ENCODE data around the gene SYT9.

Gene SYT9

GRCh38 chr11:7457211-7457610 is 205.5 kb downstream of the SYT9 start:
- no peak for DNase-seq (ENCODE audit: low read depth in 3 of 3, low spot score in 1 of 3)

- no peak for DNase-seq (ENCODE audit: low read depth in 3 of 3, low spot score in 1 of 3)
Observed at GRCh38 chr11:7462706-7463105, 211.0 kb downstream of the SYT9 start.

DNA sequence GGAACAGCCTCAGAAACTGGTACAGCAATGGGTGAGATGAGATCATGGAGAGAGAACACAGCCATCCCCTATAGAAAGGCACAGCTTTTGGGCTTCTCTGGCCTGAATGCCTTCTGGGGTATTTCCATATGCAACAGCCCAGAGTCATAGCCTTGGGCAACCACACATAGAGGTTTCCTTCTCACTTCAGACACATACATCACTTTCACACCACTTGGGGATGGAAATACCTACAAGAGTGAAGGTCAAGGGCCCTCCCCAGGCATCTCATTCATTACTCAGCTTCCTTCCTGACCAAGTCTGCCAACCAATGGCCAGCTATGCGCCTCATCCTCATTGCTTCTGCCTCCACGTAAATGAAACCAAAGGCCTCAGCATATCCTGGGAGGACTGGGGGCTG is 215.9 kb downstream of the SYT9 start:
- DNase-seq (ENCODE audit: low read depth in 3 of 3, low spot score in 1 of 3), result no peak

DNA sequence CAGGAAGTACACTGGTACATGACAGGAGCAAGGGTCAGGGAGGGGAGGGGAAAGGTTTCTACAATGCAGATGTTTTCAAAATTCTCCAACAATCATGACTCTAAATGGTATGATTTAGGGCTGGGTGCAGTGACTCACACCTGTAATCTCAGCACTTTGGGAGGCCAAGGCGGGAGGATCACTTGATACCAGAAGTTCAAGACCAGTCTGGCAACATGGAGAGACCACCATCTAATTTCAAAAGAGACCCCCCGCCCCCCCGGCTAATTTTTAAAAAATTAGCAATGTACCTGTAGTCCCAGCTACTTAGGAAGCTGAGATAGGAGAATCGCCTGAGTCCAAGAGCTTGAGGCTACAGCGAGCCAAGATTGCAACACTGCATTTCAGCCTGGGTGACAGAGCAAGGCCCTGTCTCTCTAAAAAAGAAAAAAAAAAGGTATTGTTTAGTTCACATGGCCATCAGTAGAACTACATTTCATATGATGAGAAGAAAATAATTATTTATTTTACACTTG is 217.7 kb downstream of the SYT9 start:
- DNase-seq (ENCODE audit: low read depth in 3 of 3, low spot score in 1 of 3), result no peak

GRCh38 chr11:7471071-7471470 is 219.4 kb downstream of the SYT9 start:
- DNase-seq (ENCODE audit: low read depth in 3 of 3, low spot score in 1 of 3), result no peak

DNA sequence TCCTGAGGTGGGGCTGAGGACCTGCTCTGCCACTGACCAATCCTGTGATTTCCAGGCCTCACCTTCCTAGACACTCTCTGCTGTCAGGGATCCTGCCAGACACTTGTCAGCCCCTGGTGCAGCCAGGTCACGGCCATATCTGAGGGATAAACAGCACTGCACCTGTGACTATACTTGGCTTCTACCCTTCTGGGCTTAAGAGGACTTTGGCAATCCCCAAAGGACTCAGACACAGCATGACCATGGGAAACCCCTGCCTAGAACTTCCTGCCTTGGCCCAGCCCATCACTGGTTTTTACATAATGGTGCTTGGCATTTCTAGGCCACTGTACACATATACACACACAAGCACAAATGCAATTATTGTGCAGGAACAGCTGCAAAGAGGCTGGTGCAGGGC is 222.0 kb downstream of the SYT9 start:
- DNase-seq (ENCODE audit: low read depth in 3 of 3, low spot score in 1 of 3), result no peak

DNA sequence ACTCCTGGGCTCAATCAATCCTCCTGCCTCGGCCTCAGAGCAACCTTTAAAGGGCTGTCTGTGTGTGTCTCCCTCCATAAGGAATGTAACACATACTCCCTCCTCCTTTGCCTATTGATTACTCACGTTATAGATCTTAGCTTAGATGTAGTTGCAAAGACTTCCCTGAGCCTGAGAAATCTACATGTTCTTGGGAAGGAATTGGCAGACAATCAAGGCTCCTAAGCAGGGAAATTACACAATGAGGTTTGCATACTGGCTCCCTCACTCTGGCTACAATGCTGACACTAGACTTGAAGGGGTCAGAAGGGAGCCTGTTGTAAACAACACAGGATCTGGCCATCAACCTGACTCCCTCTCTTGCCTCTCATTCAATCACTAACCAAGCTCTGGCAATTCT is 228.4 kb downstream of the SYT9 start:
- no peak for DNase-seq (ENCODE audit: low read depth in 3 of 3, low spot score in 1 of 3)

- DNase-seq (ENCODE audit: low read depth in 3 of 3, low spot score in 1 of 3), result no peak
Observed at GRCh38 chr11:7484131-7484530, 232.4 kb downstream of the SYT9 start.

- DNase-seq (ENCODE audit: low read depth in 3 of 3, low spot score in 1 of 3), result no peak
Observed at GRCh38 chr11:7484645-7485044, 232.9 kb downstream of the SYT9 start.

GRCh38 chr11:7485186-7486097 is 233.7 kb downstream of the SYT9 start, which contains the start of gene OLFML1:
Gene OLFML1 (plus strand): TSS chr11:7485506. CDS start chr11:7485876, 370 bp downstream.
- no peak for DNase-seq (ENCODE audit: low read depth in 3 of 3, low spot score in 1 of 3)

- no peak for DNase-seq (ENCODE audit: low read depth in 3 of 3, low spot score in 1 of 3)
Observed at GRCh38 chr11:7486098-7486780, 234.5 kb downstream of the SYT9 start.

DNA sequence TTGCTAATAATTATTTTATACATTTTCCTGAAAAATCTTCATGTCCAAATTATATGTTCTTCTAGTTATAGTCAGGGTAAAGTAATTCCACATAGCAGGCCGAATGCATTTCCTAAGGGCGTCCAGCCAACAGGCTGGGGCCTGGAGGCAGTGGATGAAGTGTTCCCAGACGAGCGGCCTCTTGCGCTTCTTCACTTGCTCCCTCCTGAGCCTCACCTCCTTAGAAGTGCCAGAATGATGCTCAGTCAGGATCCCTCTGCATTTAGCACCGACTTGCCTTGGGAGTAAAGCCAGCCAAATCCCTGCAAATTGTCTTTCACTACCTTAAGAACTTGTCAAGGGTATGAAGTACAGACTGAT is 235.1 kb downstream of the SYT9 start:
- no peak for DNase-seq (ENCODE audit: low read depth in 3 of 3, low spot score in 1 of 3)

DNA sequence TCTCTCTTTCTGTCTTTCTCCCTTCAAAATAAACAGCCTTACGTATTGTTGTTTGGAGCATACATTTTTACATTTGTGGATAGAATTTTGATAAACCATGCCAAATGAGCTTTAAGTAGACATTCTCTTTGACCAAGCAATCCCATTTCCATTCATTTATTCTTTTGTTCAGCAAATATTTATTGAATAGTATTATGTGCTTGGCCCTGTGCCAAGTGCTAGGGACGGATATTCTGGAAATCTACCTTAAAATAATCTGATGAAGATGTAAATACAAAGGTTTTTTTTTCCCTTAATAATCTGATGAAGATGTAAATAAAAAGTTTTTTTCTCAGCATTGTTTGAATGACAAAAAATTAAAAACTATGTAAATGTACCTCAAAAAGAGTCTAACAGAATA is 235.7 kb downstream of the SYT9 start:
- no peak for DNase-seq (ENCODE audit: low read depth in 3 of 3, low spot score in 1 of 3)

DNA sequence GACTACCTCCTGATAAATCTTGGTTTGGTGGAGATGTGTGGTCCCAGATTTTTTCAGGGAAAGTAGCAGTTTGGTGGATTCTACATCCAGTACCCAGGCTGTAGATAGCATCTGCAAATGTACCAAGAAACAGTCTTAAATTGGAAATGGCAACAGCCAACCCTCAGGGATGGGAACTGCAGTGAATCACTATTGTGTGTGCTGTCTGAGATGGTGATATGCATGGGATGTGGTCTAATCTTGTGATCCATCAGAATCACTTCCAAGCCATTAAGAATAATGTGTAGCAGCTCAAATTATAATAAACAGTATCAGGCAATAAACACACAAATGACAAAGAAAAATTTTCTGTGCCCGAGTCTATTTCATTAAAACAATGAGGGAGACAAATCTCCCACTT is 237.0 kb downstream of the SYT9 start:
- DNase-seq (ENCODE audit: low read depth in 3 of 3, low spot score in 1 of 3), result no peak

DNA sequence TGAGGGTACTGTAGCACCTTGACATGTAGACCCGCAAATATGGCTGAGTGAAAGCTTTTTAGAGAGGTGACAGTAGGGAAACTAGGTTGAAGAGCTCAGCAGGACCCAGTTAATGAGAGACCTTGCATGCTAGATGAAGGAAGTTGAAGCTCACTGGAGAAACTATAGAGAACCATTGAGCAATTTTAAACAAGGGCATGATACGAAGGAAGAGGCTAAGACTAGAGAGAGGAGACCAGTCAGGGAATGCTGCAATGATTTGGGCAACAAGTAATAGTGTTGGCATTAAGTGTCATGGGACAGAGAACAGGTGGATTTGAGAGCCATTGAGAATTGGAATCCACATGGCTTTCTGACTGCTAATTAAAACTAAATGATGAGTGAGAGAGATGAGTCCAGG is 237.7 kb downstream of the SYT9 start:
- DNase-seq (ENCODE audit: low read depth in 3 of 3, low spot score in 1 of 3), result no peak

DNA sequence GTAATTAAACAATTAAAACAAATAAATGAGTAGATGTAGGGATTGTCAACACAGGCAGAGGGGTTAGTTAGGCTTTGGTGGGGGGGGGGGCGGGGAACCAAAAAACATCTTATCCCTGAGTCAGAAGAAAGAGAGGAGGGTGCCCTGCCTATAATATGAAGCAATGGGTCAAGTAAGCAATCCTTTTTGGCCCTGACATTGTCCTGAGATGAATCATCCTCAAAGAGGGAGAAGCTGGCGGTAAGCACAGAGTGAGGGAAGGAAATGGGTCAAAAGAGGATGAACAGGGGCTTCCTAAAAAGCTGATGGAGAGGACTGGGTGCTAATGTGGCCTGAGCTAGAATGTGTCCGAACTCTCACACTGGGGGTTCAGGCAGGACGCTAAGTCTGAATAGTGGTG is 238.3 kb downstream of the SYT9 start:
- DNase-seq (ENCODE audit: low read depth in 3 of 3, low spot score in 1 of 3), result no peak

DNA sequence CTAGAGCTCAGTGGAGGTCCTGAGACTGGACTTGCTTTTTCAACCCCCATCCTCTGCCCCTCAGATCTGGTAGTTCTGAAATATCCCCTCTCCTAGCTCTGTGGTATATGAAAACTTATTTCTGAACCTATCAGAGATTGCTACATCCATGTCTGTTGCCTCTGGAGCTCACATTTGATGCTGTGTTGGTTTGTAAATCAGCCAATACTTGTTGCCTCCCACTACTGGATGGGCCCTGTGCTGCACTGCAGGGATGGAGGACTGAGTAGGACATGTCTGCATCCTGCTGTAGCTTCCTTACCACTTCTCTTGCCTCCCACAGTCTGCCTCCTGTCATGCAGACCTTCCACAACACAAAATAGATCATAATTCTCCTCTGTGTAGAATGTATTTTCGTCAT is 238.8 kb downstream of the SYT9 start:
- DNase-seq (ENCODE audit: low read depth in 3 of 3, low spot score in 1 of 3), result no peak

DNA sequence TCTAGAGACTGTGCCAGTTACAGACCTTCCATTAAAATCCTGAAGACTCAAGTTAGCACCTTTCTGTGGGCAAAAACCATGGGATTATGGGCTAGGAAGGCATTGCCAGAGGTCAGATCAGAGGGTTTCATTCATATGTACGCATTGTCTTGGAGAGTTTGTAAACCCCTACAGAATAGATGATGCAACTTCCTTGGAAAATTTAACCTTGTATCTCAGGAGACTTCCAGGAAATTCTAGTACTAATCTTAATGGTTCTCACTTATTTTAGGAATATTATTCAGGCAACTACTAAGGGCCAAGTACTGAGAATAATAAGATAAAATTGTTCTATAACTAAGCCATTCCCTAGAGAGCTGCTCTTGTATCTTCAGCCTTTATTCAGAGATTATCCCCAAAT is 240.5 kb downstream of the SYT9 start:
- no peak for DNase-seq (ENCODE audit: low read depth in 3 of 3, low spot score in 1 of 3)

- DNase-seq (ENCODE audit: low read depth in 3 of 3, low spot score in 1 of 3), result no peak
Observed at GRCh38 chr11:7493670-7494069, 242.0 kb downstream of the SYT9 start.

- no peak for DNase-seq (ENCODE audit: low read depth in 3 of 3, low spot score in 1 of 3)
Observed at GRCh38 chr11:7494086-7494745, 242.5 kb downstream of the SYT9 start.

- no peak for DNase-seq (ENCODE audit: low read depth in 3 of 3, low spot score in 1 of 3)
Observed at GRCh38 chr11:7495882-7496551, 244.3 kb downstream of the SYT9 start.

Measured in stimulated activated CD4-positive, alpha-beta T cell treated with anti-CD3 and anti-CD28 coated beads, TNF-alpha, amount 100 ng/mL, for 1 hour (primary cell).